GM18909 (cell line): ENCODE measurements around the gene BOD1L1.
"Not testable (repeated sequence)": the region's sequence is repeated elsewhere in the genome, so short reads cannot be mapped to it uniquely, and the experiment has no call there.

Experiments used
- ATAC-seq: cut with Tn5 transposase; IDR thresholded peaks from one replicate; pipeline ENCODE4 v1.9.1; 2021; ENCODE audit warnings: mild to moderate bottlenecking; ENCODE audit not compliant: unreplicated experiment, poor library complexity

Gene BOD1L1

DNA sequence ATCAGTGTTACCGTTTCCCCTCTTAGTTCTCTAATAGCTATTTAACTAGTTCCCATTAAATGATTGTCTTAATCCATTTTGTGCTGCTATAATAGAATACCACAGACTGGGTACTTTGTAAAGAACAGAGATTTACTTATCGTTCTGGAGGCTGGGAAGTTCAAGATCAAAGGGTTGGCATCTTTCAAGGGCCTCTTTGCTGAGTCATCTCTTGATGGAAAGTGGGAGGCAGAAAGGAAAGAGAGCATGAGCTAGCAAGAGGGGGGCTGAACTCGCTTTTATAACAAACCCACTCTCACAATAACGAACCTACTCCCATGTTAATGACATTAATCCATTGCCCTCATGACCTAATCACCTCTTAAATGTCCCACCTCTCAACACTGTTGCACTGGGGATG is 65.9 kb downstream of the BOD1L1 start:
- ATAC-seq = no peak

DNA sequence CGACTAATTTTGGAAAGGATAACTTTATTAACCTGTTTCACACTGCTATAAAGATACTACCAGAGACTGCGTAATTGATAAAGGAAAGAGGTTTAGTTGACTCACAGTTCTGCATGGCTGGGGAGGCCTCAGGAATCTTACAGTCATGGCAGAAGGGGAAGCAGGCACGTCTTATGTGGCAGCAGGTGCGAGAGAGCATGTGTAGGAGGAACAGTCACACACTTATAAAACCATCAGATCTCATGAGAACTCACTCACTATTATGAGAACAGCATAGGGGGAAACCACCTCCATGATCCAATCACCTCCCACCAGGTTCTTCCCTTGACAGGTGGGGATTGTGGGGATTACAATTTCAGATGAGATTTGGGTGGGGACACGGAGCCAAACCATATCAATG is 67.4 kb downstream of the BOD1L1 start:
- not testable (repeated sequence) for ATAC-seq

DNA sequence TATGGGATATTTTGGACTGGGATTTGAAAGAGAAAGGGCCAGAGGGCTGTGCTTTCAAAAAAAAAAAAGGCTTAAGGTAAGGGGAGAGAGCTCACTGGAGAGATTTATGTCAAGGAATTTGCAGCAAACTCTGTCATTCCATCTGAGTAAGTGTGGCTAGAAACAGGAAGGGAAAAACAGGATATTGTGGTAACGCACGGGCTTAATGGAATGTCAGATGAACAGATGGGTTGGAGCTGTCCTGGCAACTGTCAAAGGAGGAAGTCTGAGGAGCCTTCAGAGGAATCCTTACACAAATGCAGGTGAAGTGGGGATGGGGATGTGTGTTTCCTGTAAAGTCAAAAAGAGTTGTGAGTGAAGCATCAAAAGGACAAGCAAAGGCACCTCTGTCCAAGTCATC is 68.1 kb downstream of the BOD1L1 start:
- no peak for ATAC-seq

DNA sequence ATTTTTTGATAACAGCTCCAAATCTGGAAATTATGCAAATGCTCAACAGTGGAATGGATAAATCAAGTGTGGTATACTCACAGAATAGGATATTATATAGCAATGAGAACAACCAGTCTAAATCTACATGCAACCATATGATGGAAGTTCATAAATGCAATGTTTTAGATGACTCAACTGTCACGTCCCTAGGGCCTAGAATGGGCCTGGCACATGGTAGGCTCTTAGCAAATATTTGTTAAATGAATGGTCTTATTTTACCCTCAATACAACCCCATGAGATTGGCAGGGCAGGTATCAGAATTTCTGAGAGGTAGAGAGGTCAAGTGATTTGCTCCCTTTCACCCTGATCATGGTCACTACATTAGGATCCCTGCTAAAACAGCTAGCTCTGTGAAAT is 68.6 kb downstream of the BOD1L1 start:
- ATAC-seq = no peak

DNA sequence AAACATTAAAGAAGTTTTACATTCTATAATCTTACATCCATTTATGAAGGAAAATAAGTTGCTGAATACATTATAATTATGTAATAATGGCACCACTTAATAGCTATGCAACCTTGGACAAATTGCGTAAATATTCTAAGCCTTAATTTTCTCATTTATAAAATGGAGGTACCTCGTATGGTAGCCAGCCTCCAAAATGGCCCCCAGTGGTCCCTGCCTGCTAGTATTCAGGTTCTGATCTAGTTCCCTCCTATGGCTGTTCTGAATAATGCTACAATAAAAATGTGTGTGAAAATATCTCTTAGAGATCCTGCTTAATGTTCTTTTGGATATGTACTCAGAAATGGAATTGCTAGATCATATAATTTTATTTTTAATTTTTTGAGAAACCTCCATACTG is 72.2 kb downstream of the BOD1L1 start:
- no peak for ATAC-seq

DNA sequence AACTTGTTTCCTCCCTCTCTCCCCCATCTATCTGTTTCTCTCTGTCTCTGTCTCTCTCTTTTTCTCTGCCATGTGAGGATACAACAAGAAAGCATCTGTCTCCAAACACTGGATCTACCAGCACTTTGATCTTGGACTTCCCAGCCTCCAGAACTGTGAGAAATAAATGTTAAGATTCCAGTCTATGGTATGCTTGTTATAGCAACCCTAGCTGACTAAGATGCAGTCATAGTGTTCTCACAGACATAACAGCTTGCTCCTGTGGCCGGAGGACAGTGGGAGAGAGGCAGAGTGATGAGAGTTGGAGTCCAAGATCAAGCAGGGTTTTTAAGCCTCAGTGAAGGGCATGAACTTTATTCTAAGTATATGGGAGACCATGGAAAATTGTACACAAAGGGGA is 74.4 kb downstream of the BOD1L1 start:
- ATAC-seq = no peak

DNA sequence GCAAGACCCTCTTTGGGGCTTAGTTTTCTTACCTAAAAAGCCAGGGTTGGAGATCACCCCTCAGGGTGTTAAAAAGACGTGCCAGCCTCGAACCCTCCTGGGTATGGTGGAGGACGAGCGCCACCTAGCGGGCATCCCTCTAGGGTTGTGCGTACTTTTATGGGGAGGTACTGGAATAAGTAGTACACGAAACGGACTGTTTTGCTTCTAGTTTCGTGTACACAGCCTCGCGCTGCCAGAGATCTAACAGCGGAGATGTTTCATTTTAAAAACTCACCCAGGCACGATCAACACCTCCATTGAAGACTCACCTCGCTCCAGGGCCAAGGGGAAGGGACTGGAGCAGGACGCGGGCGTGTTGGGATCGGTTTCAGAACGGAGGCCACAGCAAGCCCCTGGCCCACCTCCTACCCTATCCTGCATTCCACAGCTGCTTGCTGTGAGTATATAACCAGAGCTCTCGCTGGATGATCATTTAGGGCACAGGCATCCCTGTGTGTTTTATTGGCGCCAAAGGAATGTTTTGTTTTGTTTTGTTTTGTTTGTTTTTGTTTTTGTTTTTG is 78.5 kb downstream of the BOD1L1 start:
- peak; percentile 80 for ATAC-seq

DNA sequence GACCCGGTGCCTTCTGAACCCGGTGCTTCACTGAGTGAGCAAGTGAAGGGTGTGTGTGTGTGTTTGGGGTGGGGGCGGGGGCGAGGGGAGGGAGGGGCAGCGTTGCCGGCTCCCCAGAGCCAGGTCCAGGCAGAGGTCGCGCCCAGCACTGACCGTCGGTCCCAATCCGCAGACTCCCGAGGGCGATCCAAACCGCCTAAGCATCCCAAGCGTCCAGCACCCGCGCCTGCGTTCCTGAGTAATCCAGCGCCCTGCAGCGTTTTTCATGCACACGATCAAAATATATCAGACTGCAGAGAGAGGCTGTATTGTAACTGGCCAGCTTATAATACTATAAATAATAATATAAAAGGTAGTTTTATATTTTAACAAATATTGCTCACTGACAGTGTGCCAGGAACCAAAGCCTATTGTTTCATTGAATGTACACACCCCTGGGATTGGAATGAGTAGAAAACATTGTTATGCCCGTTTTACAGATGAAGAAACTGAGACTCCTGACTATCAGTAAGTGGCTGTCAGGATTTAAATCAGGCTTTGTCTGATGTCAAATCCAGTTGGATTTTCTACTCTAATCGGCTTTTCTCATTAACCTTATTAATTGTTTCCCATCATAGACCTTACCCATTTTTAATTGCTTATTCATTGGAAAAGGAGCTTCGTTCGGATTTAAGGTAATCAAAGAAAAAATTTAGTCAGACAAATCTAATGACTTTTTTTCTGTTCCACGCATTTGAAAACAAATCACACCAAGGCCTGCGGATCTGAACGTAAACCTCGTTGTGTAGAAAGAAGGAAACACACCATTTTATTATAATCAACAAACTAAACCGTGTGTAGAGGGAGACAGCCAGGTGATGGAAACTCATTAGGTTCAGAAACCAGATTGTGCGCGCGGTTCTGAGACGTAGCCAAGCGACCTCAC is 79.2 kb downstream of the BOD1L1 start:
- ATAC-seq = peak; percentile 2

DNA sequence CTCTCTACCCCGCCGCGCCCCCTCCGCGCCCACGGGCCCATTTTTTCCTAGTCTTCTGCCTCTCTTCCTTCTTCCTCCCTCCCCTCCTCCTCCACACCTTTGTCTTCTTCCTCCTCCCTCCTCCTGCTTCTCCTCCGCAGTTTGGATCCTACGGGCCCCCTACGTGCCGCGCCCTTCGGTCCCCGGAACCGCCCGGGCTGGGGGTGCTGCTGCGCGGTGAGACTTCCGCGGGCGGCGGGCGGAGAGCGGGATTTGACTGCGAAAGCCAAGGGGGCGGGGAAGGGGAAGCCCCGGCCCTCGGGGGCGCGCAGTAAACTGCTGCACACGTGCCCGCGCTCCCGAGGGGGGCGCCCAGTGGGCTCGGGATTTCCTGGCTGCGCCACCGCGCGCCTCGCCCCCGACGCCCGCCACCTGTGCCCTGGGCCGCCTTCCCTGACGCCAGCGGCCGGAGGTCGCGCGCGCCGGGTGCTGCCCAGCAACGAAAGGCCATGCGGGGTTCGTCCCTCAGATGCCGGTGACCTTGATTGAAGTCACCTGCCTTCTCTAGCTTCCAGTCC is 80.0 kb downstream of the BOD1L1 start:
- no peak for ATAC-seq

DNA sequence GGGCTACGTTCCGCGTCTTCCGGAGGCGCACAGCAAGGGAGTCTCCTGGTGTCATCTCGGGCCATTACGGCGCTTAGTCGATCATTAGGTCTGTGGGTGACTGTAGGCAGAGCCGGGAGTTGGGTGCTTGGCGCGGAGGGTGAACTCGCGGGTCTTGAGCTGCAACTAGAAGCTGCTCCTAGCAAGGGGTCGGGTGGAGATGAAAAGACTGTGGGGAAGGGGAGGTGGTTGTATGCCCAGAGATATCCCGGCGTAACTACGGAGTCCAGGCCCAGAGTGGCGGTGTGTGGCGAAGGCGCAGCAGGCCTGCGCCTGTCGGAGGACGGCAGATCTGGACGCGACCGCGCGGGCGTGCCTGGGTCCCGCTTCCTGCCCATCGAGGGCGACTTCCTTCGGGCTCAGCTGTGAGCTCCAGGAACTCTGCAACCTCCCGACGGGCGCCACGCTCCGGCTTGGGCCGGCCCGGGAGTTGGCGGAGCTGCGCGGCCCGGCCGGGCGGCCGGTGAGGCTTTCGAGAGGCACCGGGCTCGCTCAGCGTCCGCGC is 80.5 kb downstream of the BOD1L1 start:
- ATAC-seq = no peak

DNA sequence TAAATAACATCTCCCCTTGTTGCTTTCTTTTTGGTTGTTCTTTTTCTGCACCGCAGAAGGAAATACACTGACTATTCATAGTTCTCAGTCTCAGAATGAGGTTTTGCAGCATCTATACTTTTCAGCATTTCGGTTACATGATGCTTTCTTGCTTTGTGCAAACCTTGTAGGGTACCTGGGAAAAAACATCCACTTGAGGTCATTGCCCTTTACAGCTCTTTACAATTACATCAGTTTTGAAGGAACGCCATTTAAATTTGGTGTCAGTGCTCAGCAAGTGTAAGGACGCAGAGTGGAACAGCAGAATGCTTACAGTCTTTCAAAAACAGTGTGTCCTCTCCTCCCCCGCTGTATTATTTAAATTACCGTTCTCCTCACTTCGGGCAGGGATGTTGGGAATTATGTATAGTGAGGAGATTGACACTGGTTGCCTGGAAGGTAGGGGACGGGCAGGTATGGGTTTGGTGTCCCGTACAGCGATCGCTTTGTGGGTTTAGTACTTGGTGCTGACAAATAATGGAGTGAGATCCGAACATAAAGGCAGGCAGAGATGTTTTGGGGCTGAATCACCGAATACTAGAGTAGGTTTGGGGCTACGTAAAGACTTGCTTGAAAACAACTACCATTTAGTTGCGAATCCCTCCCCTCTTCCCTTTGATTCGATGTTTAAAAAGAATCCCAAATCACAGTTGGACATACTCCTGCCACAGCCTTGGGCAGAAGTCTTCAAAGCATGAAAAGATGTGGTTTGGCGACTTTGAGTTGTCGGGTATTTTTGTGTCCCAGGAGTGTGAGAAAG is 81.2 kb downstream of the BOD1L1 start:
- no peak for ATAC-seq

DNA sequence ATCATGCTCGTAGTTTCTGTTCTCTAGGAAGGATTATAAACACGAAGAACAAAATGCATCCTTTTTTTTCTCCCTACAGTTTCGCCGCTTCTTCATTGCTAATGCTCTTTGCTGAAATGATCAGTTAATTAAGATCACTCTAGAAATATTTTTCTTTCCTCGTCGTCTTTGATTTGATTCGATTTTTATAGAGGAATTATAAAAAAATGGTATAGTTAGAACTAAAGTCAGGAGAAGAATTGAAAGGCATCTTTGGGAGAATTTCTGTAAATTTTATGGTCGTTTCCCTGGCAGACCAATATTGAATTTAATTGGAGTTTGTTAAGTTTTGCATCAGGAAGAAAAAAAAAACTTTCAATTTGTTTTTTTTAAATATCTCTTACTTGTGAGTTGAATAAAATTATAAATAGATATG is 82.1 kb downstream of the BOD1L1 start:
- no peak for ATAC-seq

DNA sequence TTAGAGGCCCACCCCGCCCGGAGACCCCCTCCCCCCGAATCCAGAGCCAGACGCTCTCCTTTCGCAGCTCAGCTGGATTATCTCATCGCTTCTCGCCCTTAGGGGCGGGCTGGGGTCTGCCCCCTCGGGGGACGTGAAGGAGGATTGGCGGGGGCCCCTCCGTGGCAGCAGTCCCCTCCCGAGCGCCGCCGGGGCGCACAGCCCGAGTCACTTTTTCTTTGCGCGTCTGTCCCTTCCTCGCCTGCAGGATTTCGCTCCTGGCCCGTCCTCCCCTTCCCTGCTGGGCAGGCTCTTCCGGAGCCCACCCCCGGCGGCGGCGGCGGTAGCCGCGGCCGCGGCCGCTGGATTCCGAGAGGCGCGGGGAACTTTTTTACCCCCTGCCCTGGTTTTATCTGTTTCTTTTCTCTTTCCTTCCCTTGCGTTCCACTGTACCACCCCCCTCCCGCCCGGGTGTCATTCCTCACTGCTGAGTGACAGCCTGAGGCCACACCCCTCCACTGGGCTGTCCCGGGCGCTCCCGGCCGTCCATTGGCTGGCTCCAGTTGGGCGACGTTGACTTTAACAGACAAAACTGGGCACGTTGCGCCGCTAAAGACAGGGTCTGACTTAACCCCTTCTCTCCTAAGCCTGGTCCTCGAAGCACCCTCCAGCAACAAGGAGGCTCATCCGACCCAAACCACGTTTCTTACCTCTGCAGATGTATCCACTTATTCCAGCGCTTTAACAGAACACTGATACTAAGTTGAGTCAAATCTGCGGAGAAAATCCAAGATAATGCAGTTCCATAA is 82.7 kb downstream of the BOD1L1 start:
- peak; percentile 48 for ATAC-seq

DNA sequence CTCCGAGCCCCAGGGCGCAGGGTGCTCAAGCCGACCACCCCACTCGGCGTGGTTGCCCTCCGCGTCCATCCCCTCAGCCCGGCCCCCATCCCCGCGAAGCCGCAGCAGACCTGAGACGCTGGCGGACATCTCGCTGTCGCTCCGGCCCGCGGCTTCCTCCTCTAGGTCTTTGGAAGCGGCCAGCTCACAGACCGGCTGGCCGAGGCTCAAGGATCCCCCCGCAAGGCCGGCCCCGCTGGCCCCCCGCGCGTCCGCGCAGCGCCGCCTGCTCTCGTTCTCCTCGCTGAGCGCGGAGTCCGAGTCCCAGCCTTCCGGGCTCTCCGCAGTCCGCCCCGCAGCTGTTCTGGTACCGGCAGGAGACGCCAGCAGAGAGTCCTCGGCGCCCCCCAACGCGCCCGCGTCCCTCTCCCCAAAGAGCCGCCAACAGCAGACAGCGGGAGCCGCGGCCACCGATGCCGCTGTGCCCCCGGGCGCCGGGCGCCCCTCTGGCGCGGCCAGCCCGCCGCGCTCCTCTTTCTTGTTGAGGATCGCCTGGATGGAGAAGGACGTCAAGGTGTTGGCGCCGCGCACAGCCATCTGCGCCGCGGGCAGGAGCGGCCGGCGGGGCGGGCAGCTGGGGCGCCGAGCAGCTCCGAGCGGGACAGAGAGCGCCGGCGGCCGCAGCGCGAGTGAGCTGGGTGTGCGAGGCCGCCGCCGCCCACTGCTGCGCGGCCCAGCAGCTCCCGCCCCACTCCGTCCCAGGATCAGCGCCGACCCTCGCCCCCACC is 83.5 kb downstream of the BOD1L1 start, which contains the start of gene NKX3-2:
Gene NKX3-2, minus strand, starts transcription at position 670 of the 767 bp plus-strand sequence. Its CDS starts 94 bp downstream, at position 576.
- ATAC-seq = no peak

DNA sequence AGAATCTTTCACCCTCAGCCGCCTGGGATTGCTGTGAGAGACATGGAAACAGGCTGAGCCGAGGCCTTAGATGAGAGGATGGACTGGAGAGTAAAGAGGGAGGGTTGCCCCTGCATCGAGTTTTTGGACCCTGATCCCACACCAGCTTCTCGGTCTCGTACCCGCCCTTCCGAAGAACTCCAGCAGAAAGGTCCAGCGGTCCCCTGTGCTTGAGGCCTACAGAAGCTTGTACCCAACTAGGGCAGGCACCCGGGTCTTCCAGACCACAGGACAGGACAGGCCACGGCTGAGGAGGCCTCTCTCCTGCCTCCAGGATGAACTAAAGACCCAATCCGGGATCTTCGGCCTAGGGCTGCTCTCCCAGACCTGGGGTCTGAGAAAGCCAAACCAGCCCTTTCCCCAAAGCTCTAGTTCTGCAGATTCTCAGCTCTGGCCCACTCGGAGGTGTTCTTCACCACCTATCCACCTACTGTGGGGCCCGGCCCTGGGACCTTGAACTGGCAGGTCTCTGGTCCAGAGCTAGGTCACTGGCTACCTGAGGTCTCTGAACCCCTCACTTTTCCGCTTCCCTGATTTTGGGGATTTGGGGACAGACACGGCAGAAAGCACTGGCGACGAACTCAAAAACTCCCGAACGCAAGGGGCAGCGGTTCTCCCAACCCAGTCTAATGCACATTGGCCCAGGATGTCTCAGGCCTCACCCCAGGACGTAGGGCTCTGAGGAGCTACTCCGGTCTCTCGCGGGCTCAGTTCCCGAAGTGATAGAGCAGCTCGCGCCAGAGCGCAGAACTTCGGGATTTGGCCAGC is 84.3 kb downstream of the BOD1L1 start:
- ATAC-seq = no peak

DNA sequence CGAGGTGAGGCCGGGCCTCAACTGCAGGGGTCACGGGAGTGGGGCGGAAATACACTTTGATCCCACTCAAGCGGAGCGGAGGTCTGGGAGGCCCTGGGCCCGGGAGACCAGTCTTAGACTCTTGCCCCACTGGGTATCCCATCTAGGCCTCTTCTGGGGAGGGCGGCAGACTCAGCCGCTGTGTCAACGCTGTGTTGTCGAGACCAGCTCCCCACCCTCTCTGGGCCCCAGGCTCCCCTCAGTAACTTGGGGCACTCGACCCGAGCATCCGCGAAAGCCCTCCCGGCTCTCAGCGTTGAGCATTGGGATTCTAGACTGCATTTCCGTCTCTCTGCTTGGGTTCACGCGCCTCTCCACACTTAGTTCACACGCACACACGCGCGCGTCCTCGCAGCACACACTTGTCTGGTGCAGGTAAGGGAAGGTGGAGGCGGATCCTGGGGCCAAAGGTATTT is 84.9 kb downstream of the BOD1L1 start:
- ATAC-seq = no peak

DNA sequence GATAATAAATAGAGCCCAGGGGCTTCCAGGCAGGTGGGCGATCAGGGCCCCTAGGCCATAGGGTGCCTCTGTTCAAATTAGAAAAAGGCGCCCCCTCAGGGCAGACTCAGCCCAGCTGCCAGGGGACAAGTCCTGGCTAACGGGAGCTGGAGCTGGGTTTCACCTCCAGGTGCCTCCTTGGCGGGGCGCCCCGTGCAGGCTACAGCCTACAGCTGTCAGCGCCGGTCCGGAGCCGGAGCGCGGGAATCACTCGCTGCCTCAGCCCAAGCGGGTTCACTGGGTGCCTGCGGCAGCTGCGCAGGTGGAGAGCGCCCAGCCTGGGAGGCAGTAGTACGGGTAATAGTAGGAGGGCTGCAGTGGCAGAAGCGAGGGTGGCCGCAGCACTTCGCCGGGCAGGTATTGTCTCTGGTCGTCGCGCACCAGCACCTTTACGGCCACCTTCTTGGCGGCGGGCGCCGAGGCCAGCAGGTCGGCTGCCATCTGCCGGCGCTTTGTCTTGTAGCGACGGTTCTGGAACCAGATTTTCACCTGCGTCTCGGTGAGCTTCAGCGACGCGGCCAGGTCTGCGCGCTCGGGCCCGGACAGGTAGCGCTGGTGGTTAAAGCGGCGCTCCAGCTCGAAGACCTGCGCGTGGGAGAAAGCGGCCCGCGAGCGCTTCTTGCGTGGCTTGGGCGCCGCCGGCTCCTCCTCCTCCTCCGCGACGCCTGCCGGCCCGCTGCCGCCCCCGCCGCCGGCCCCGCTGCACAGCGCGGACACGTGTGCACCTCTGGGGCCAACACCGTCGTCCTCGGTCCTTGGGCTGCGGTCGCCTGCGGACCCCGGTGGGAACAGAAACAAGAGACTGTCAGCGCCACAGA is 85.6 kb downstream of the BOD1L1 start:
- peak; percentile 35 for ATAC-seq
